ENCODE results near the gene ST13.
"Not testable (repeated sequence)": the region's sequence is repeated elsewhere in the genome, so short reads cannot be mapped to it uniquely, and the experiment has no call there.

Gene ST13

DNA sequence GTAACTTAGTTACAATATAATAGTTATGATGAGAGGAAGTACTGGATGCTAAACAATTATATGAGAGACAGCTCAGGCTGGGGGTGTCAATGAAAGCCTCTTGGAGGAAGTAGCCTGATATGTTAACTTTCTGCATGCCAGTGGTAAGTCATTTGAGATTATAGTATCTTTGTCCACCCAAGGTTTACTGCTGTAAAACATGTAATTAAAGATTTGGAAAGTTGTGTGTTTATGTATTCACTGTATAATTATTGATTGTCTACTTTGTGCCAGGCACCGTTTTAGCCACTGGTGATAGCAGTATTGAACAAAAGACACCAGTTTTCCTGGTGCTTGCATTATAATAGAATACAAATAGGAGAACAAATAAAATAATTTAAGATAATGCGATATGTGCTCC, 6.1 kb upstream of the ST13 start:
- no peaks in the 10 kb centered on the region for H3K27me3 ChIP-seq (ENCODE audit: control insufficient read depth, insufficient read depth, low read length)
- H3K9ac ChIP-seq (ENCODE audit: low read length) = no peak overlapping the region
- H3K36me3 ChIP-seq (ENCODE audit: control insufficient read depth, insufficient read depth, low read length) = peaks cover 2% of the 10 kb centered on the region
- no peak overlapping the region for H3K4me3 ChIP-seq (ENCODE audit: low read length)
- H3K27ac ChIP-seq (ENCODE audit: low read depth, low read length) = no peak overlapping the region
- peaks cover 3% of the 10 kb centered on the region for H3K4me1 ChIP-seq (ENCODE audit: control insufficient read depth, insufficient read depth, low read length)

DNA sequence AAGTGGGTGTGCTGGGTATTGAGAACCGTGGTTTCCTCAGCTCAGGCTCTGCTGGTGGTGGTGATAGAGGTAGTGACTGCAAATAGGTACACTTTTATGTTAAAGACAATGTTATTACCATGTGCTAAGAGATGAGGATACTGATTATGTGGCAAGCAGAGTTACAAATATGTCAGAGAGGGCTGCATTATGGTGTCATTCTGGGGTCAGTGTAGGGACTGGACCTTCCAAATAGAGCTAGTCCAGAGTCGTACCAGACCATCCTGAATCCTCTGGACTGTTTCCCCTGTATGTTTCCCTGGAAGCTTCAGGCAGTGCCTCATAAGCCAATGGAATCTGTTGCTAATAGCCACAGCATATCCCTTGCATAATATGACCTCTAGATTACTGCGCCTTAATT, 5.6 kb upstream of the ST13 start, which contains the start of gene DNAJB7:
Gene DNAJB7 (minus strand): TSS at position 101 of the 400 bp plus-strand sequence. CDS start 119 bp downstream, outside the sequence.
- Histone ChIP-seq H3K4me1 (ENCODE audit: control insufficient read depth, insufficient read depth, low read length) (peaks cover 3% of the 10 kb centered on the region), H3K36me3 (ENCODE audit: control insufficient read depth, insufficient read depth, low read length) (peaks cover 2% of the 10 kb centered on the region), H3K27me3 (ENCODE audit: control insufficient read depth, insufficient read depth, low read length) (no peaks in the 10 kb centered on the region), H3K4me3 (ENCODE audit: low read length) (no peak within 1 kb of the TSS), H3K27ac (ENCODE audit: low read depth, low read length) (no peak within 1 kb of the TSS), H3K9ac (ENCODE audit: low read length) (no peak within 1 kb of the TSS)

DNA sequence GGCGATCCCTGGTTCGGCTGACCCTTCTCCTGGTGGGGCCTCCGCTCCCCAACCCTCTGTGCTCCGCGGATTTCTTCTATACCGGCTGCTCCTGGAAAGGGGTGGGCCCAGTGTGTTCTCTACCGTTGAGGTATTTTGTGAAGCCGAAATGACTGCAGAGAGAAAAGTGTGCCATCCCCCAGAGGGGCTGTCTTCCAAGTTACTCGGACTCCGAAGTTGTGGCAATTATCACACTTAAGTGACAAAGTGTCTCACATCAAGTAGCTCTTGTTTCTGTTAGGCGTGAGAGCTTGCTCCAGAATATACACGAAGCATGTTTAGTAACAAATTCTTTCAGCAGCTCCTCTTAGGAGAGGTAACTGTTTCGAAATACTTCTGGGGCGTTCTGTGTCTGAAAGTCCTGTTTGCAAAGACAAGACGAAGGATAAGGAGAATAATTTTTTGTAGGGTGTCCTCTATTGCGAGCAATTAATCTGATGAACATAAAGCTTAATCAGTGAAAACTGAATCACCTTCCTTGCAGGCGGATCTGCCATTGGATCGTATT, 943 bp upstream of the ST13 start:
- Histone ChIP-seq H3K36me3 (ENCODE audit: control insufficient read depth, insufficient read depth, low read length) (peaks cover 2% of the 10 kb centered on the region), H3K4me1 (ENCODE audit: control insufficient read depth, insufficient read depth, low read length) (peaks cover 23% of the 10 kb centered on the region), H3K9ac (ENCODE audit: low read length) (peak overlapping the region; percentile 69), H3K27me3 (ENCODE audit: control insufficient read depth, insufficient read depth, low read length) (no peaks in the 10 kb centered on the region), H3K4me3 (ENCODE audit: low read length) (peak overlapping the region; percentile 99), H3K27ac (ENCODE audit: low read depth, low read length) (peak overlapping the region; percentile 94)

- Histone ChIP-seq H3K4me1 (ENCODE audit: control insufficient read depth, insufficient read depth, low read length) (peaks cover 23% of the 10 kb centered on the region), H3K36me3 (ENCODE audit: control insufficient read depth, insufficient read depth, low read length) (peaks cover 2% of the 10 kb centered on the region), H3K27ac (ENCODE audit: low read depth, low read length) (peak overlapping the region; percentile 94), H3K27me3 (ENCODE audit: control insufficient read depth, insufficient read depth, low read length) (no peaks in the 10 kb centered on the region), H3K4me3 (ENCODE audit: low read length) (peak overlapping the region; percentile 99), H3K9ac (ENCODE audit: low read length) (peak overlapping the region; percentile 98)
These were observed 393 bp downstream of the ST13 start for GRCh38 chr22:40855979-40856512.

DNA sequence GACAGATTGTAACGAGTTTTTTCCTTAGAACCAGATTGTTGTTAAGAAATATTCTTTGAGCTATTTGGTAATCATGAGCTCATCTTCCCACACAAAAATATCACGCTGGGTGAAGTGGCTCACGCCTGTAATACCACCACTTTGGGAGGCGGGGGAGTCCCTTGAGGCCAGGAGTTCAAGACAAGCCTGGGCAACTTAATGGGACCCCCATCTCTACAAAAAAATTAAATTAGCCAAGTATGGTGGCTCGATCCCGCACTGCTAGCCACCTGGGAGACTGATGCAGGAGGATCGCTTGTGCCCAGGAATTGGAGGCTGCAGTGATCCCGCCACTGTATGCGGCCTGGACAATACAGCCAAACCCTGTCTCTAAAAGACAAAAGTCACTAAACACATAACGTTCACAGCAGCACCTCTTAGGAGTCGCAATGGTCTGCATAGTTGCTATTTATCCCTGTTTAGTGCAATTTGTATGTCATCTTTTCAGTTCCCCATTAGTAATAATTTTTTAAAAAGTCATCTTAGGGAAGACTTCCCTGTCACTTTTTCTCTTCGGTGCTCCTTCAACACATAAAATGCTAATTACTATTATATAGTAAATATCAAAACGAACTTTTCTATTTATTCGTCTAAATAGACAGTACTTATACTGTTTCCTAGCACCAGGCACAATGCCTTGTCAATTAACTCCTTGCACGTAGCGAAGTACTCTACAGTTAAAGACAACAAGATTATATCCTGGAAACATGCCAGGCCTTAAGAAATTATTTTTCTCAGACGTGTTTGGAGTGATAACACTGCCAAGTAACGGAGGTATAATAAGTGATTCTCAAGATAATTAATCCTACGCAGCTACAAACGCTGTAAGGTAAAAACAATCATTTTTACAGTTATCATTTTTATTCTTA, 1.1 kb downstream of the ST13 start:
- H3K36me3 ChIP-seq (ENCODE audit: control insufficient read depth, insufficient read depth, low read length) = peaks cover 2% of the 10 kb centered on the region

DNA sequence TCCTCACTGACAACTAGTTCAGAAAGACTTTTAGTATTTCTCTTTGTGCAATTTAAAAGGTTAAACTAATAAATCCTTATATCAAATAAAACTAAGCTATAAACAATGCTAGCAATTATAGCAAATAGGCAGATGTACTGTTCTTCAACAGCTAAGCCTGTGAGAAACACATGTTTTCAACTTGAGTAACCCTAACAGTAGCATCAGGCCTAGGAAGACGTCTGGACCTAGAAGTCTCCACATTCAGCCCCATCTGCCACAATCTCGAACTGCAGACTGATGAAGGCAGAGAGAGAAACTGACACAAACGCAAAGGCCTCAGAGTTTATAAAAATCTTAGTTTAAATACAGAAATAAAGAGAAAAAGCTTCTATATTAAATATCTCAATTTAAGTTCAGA, 2.5 kb downstream of the ST13 start:
- no peaks in the 10 kb centered on the region for H3K27me3 ChIP-seq (ENCODE audit: control insufficient read depth, insufficient read depth, low read length)
- no peak overlapping the region for H3K27ac ChIP-seq (ENCODE audit: low read depth, low read length)
- H3K36me3 ChIP-seq (ENCODE audit: control insufficient read depth, insufficient read depth, low read length) = peaks cover 4% of the 10 kb centered on the region
- no peak overlapping the region for H3K9ac ChIP-seq (ENCODE audit: low read length)
- H3K4me3 ChIP-seq (ENCODE audit: low read length) = no peak overlapping the region
- peaks cover 23% of the 10 kb centered on the region for H3K4me1 ChIP-seq (ENCODE audit: control insufficient read depth, insufficient read depth, low read length)

More for the DNA sequence above, 1.1 kb downstream of the ST13 start:
- Histone ChIP-seq H3K9ac (ENCODE audit: low read length) (no peak overlapping the region), H3K4me1 (ENCODE audit: control insufficient read depth, insufficient read depth, low read length) (peaks cover 23% of the 10 kb centered on the region), H3K27me3 (ENCODE audit: control insufficient read depth, insufficient read depth, low read length) (no peaks in the 10 kb centered on the region), H3K27ac (ENCODE audit: low read depth, low read length) (peak overlapping the region; percentile 94), H3K4me3 (ENCODE audit: low read length) (peak overlapping the region; percentile 99)

GRCh38 chr22:40853333-40853732, 3.1 kb downstream of the ST13 start:
- H3K27ac ChIP-seq (ENCODE audit: low read depth, low read length) = no peak overlapping the region
- H3K4me1 ChIP-seq (ENCODE audit: control insufficient read depth, insufficient read depth, low read length) = peaks cover 23% of the 10 kb centered on the region
- peaks cover 6% of the 10 kb centered on the region for H3K36me3 ChIP-seq (ENCODE audit: control insufficient read depth, insufficient read depth, low read length)
- no peak overlapping the region for H3K9ac ChIP-seq (ENCODE audit: low read length)
- H3K27me3 ChIP-seq (ENCODE audit: control insufficient read depth, insufficient read depth, low read length) = no peaks in the 10 kb centered on the region
- H3K4me3 ChIP-seq (ENCODE audit: low read length) = no peak overlapping the region

DNA sequence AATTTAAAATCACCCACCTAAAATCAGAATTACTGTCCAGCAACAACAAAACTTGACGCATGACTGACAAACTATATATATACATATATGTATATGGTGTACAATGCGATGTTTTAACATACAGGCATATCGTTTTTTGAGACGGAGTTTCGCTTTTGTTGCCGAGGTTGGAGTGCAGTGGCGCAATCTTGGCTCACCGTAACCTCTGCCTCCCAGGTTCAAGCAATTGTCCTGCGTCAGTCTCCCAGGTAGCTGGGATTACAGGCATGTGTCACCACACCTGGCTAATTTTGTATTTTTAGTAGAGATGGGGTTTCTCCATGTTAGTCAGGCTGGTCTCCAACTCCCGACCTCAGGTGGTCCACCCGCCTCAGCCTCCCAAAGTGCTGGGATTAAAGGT, 10.6 kb downstream of the ST13 start:
- H3K27ac ChIP-seq (ENCODE audit: low read depth, low read length); H3K27me3 ChIP-seq (ENCODE audit: control insufficient read depth, insufficient read depth, low read length); H3K4me1 ChIP-seq (ENCODE audit: control insufficient read depth, insufficient read depth, low read length); H3K4me3 ChIP-seq (ENCODE audit: low read length); H3K9ac ChIP-seq (ENCODE audit: low read length): not testable (repeated sequence)
- H3K36me3 ChIP-seq (ENCODE audit: control insufficient read depth, insufficient read depth, low read length) = peaks cover 10% of the 10 kb centered on the region

GRCh38 chr22:40844951-40845350, 11.5 kb downstream of the ST13 start:
- Histone ChIP-seq H3K27me3 (ENCODE audit: control insufficient read depth, insufficient read depth, low read length) (no peaks in the 10 kb centered on the region), H3K4me1 (ENCODE audit: control insufficient read depth, insufficient read depth, low read length) (peaks cover 3% of the 10 kb centered on the region), H3K9ac (ENCODE audit: low read length) (no peak overlapping the region), H3K4me3 (ENCODE audit: low read length) (no peak overlapping the region), H3K36me3 (ENCODE audit: control insufficient read depth, insufficient read depth, low read length) (peaks cover 13% of the 10 kb centered on the region), H3K27ac (ENCODE audit: low read depth, low read length) (no peak overlapping the region)

GRCh38 chr22:40838486-40838885, 18.0 kb downstream of the ST13 start:
- Histone ChIP-seq H3K4me1 (ENCODE audit: control insufficient read depth, insufficient read depth, low read length) (peaks cover 3% of the 10 kb centered on the region), H3K4me3 (ENCODE audit: low read length) (no peak overlapping the region), H3K9ac (ENCODE audit: low read length) (no peak overlapping the region), H3K27me3 (ENCODE audit: control insufficient read depth, insufficient read depth, low read length) (no peaks in the 10 kb centered on the region), H3K27ac (ENCODE audit: low read depth, low read length) (no peak overlapping the region), H3K36me3 (ENCODE audit: control insufficient read depth, insufficient read depth, low read length) (peaks cover 19% of the 10 kb centered on the region)

DNA sequence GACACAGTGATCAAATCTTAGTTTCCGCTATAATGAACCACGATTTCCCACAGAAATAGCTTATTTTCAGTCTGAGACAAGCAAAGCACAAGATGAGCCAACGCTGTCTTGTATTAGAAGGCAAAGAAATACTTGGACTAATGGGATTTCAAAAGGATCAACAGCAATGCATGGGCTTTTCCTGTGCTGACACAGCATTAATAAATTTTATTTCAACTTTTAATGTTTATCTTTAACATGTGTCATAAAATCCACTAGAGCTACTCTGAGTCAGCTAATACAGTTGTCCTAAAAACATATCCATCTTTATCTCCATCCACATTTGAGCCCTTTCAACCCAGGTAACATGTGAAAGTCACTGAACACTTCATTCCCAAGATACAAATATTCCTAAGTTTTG, 21.8 kb downstream of the ST13 start:
- H3K36me3 ChIP-seq (ENCODE audit: control insufficient read depth, insufficient read depth, low read length) = peaks cover 9% of the 10 kb centered on the region
- H3K9ac ChIP-seq (ENCODE audit: low read length) = no peak overlapping the region
- H3K4me1 ChIP-seq (ENCODE audit: control insufficient read depth, insufficient read depth, low read length) = no peaks in the 10 kb centered on the region
- no peak overlapping the region for H3K27ac ChIP-seq (ENCODE audit: low read depth, low read length)
- H3K4me3 ChIP-seq (ENCODE audit: low read length) = no peak overlapping the region
- H3K27me3 ChIP-seq (ENCODE audit: control insufficient read depth, insufficient read depth, low read length) = no peaks in the 10 kb centered on the region

DNA sequence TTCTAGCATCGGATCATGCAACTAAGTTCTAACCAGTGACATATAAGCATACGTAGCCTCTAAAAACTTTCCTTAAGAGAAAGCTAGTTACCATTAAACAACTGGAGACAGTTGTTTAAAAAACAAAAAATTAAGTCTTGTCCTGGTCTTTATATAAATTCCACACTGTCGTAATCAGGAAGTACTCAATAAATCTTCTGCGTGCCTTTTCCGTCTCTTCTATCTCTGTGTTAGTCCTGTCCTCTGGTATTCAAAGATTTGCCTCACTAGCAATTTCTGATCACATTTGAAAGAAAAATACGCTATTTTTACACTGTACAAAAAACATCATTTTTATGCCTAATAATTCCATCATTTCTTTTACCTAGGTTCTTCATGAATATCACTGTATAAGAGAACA, 27.3 kb downstream of the ST13 start:
- Histone ChIP-seq H3K9ac (ENCODE audit: low read length) (no peak overlapping the region), H3K27ac (ENCODE audit: low read depth, low read length) (no peak overlapping the region), H3K4me3 (ENCODE audit: low read length) (no peak overlapping the region), H3K27me3 (ENCODE audit: control insufficient read depth, insufficient read depth, low read length) (no peaks in the 10 kb centered on the region), H3K36me3 (ENCODE audit: control insufficient read depth, insufficient read depth, low read length) (no peaks in the 10 kb centered on the region), H3K4me1 (ENCODE audit: control insufficient read depth, insufficient read depth, low read length) (no peaks in the 10 kb centered on the region)

Data from rectal smooth muscle tissue (tissue), 1 donor.